SK-N-SH (cell line): ENCODE measurements around the gene CCSER1.

Source experiments
- POLR2AphosphoS5 ChIP-seq: IDR thresholded peaks from 2 replicates; pipeline ENCODE4 v1.6.1; 2012; ENCODE audit warnings: low read depth, low read length
- RFX5 ChIP-seq: IDR thresholded peaks from 2 replicates; pipeline ENCODE4 v1.6.1; 2012; ENCODE audit warnings: mild to moderate bottlenecking, improper control_type of control experiment, low read length
- TCF12 ChIP-seq: IDR thresholded peaks from 2 replicates; pipeline ENCODE4 v1.4.0; 2012
- TF ChIP-seq, protein P1 (sequence below): fragments of 200-600 bp; sonication (generic); IDR thresholded peaks from 2 replicates; pipeline ENCODE4 v1.6.1; 2017; ENCODE audit warnings: antibody characterized with exemption, mild to moderate bottlenecking, moderate library complexity

DNA sequence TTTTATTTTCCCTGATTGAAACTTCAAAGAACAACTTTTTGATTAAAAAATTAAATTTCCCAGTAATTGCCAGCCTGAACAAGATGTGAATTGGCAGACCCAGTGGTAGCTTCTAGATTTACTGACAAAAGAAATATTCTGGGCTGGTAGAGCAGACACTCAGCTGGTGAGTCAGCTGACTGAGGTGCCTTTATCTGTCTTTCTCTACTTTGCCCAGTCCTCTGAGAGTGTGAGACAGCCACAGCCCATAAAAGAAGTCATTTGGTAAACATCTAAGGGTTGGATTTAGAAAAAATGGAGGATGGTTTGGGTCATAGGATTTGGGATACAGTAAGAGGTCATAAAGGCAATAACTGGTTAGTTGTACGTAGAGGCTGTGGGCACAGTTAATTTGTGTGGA is 54.5 kb downstream of the CCSER1 start:
- TF ChIP-seq, protein P1, sequence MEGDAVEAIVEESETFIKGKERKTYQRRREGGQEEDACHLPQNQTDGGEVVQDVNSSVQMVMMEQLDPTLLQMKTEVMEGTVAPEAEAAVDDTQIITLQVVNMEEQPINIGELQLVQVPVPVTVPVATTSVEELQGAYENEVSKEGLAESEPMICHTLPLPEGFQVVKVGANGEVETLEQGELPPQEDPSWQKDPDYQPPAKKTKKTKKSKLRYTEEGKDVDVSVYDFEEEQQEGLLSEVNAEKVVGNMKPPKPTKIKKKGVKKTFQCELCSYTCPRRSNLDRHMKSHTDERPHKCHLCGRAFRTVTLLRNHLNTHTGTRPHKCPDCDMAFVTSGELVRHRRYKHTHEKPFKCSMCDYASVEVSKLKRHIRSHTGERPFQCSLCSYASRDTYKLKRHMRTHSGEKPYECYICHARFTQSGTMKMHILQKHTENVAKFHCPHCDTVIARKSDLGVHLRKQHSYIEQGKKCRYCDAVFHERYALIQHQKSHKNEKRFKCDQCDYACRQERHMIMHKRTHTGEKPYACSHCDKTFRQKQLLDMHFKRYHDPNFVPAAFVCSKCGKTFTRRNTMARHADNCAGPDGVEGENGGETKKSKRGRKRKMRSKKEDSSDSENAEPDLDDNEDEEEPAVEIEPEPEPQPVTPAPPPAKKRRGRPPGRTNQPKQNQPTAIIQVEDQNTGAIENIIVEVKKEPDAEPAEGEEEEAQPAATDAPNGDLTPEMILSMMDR: no peak
- TF ChIP-seq TCF12: no peak
- TF ChIP-seq POLR2AphosphoS5: no peak
- no peak for TF ChIP-seq RFX5
